SK-N-SH treated with all-trans-retinoic acid at 6 μM for 48 hours (cell line): ENCODE data around the gene SSX2IP.

Experiments
- ATAC-seq: fragments of 200-7000 bp; cut with Tn5 transposase; 3 replicates; pipeline ENCODE4 v1.9.1; 2020; ENCODE audit warnings: mild to moderate bottlenecking, moderate library complexity
- ARNTL ChIP-seq: fragments of 450-650 bp; formaldehyde crosslinking; IDR thresholded peaks from 2 replicates; pipeline ENCODE4 v1.5.0; 2020; ENCODE audit warnings: low read depth, mild to moderate bottlenecking, moderate library complexity, borderline replicate concordance
- BACH2 ChIP-seq: fragments of 250-450 bp; sonication (Bioruptor Pico); IDR thresholded peaks from 2 replicates; pipeline ENCODE4 v1.9.0; 2021; ENCODE audit warnings: mild to moderate bottlenecking, borderline replicate concordance
- CSDC2 ChIP-seq: fragments of 250-450 bp; sonication (Bioruptor Pico); IDR thresholded peaks from 2 replicates; pipeline ENCODE4 v1.5.0; 2020; ENCODE audit warnings: mild to moderate bottlenecking, moderate library complexity
- ESRRG ChIP-seq: fragments of 250-450 bp; sonication (Bioruptor Pico); IDR thresholded peaks from 2 replicates; pipeline ENCODE4 v1.6.1; 2021; ENCODE audit warnings: mild to moderate bottlenecking
- GLIS3 ChIP-seq: fragments of 250-450 bp; sonication (Bioruptor Pico); IDR thresholded peaks from 2 replicates; pipeline ENCODE4 v1.5.0; 2020; ENCODE audit warnings: mild to moderate bottlenecking, moderate library complexity
- ISL1 ChIP-seq: fragments of 250-450 bp; sonication (Bioruptor Pico); IDR thresholded peaks from 2 replicates; pipeline ENCODE4 v2.1.2; 2022; ENCODE audit warnings: mild to moderate bottlenecking, moderate library complexity
- OSR1 ChIP-seq: fragments of 250-450 bp; sonication (Bioruptor Pico); IDR thresholded peaks from 2 replicates; pipeline ENCODE4 v1.8.0; 2022; ENCODE audit warnings: moderate library complexity, mild to moderate bottlenecking, inconsistent platforms
- PPARA ChIP-seq: fragments of 250-450 bp; sonication (Bioruptor Pico); IDR thresholded peaks from 2 replicates; pipeline ENCODE4 v1.5.0; 2020; ENCODE audit warnings: mild to moderate bottlenecking, borderline replicate concordance
- RARB ChIP-seq: fragments of 250-450 bp; sonication (Bioruptor Pico); IDR thresholded peaks from 2 replicates; pipeline ENCODE4 v1.8.0; 2021; ENCODE audit warnings: mild to moderate bottlenecking, moderate library complexity
- TCF4 ChIP-seq: fragments of 250-450 bp; sonication (Bioruptor Pico); IDR thresholded peaks from 2 replicates; pipeline ENCODE4 v1.8.0; 2021; ENCODE audit warnings: mild to moderate bottlenecking, moderate library complexity, borderline replicate concordance
- ZC3H10 ChIP-seq: fragments of 250-450 bp; sonication (Bioruptor Pico); IDR thresholded peaks from 2 replicates; pipeline ENCODE4 v1.5.1; 2021; ENCODE audit warnings: mild to moderate bottlenecking, moderate library complexity
- ZFP3 ChIP-seq: fragments of 250-450 bp; sonication (Bioruptor Pico); IDR thresholded peaks from 2 replicates; pipeline ENCODE4 v1.5.0; 2020; ENCODE audit warnings: mild to moderate bottlenecking, moderate library complexity
- ZFP30 ChIP-seq: fragments of 450-650 bp; formaldehyde crosslinking; IDR thresholded peaks from 2 replicates; pipeline ENCODE4 v1.5.0; 2022; ENCODE audit warnings: mild to moderate bottlenecking, moderate library complexity
- ZNF70 ChIP-seq: fragments of 450-650 bp; formaldehyde crosslinking; IDR thresholded peaks from 2 replicates; pipeline ENCODE4 v1.5.0; 2020; ENCODE audit warnings: mild to moderate bottlenecking, moderate library complexity
- ZNF8 ChIP-seq: fragments of 450-650 bp; formaldehyde crosslinking; IDR thresholded peaks from 2 replicates; pipeline ENCODE4 v1.5.0; 2020; ENCODE audit warnings: mild to moderate bottlenecking, moderate library complexity
- TF ChIP-seq, protein P1 (sequence below): fragments of 250-450 bp; sonication (Bioruptor Pico); IDR thresholded peaks from 2 replicates; pipeline ENCODE4 v1.5.1; 2020; ENCODE audit warnings: low read depth, mild to moderate bottlenecking, moderate library complexity
- TF ChIP-seq, protein P2 (sequence below): fragments of 250-450 bp; sonication (Bioruptor Pico); IDR thresholded peaks from 2 replicates; pipeline ENCODE4 v1.8.0; 2020; ENCODE audit warnings: mild to moderate bottlenecking, moderate library complexity, borderline replicate concordance
- TF ChIP-seq, protein P3 (sequence below): fragments of 250-450 bp; sonication (Bioruptor Pico); IDR thresholded peaks from 2 replicates; pipeline ENCODE4 v1.8.0; 2021; ENCODE audit warnings: low read depth, mild to moderate bottlenecking, moderate library complexity, borderline replicate concordance
- TF ChIP-seq, protein P4 (sequence below): fragments of 250-450 bp; sonication (Bioruptor Pico); IDR thresholded peaks from 2 replicates; pipeline ENCODE4 v1.5.0; 2020; ENCODE audit warnings: mild to moderate bottlenecking, moderate library complexity

Gene SSX2IP

DNA sequence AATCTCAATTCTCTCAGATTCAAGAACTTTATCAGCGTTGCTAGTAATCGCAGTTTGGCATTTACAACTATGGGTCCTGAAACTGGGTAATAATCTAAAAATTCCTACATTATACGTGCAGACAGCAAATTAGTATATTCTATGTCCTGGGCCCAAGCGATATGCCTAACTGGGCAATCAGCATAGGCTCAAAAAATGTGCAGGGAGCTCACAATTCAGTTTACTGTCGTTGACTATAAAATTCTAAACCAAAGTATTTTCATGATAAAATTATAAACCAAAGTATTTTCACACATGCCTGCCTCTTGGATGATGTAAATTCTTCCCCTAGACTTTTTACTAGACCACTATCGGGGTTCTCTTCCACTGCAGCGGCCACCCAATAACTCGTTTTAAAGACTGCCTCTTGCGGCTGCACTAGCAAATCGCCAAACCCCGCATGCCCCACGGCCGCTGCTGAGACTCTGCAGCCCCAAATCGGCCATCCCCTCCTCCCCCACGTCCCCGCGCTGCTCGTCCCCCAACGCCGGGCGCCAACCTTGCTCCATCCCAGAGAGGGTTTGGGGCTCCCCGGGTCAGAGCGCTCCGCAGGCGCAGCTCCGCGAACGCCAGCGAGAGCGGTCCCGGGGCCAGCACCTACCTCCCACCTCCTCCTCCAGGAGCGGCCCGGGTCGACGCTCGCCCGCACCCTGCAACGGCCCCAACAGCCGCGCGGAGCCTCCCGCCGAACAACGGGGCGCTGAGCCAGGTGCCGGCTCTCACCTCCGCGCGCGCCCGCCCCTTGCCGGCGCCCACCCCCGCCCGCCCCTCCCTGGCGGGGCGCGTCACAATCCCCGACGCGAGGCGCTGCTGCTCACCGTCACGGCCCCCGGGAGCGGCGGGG is 506 bp downstream of the SSX2IP start:
- ATAC-seq: peak; percentile 68
- TF ChIP-seq CSDC2 (CRISPR knock-in tag) (no peak), ZFP3 (no peak), ZNF8 (CRISPR knock-in tag) (no peak), ZNF70 (no peak), ZFP30 (CRISPR knock-in tag) (no peak), ESRRG (CRISPR knock-in tag) (no peak)
- TF ChIP-seq, protein P1, sequence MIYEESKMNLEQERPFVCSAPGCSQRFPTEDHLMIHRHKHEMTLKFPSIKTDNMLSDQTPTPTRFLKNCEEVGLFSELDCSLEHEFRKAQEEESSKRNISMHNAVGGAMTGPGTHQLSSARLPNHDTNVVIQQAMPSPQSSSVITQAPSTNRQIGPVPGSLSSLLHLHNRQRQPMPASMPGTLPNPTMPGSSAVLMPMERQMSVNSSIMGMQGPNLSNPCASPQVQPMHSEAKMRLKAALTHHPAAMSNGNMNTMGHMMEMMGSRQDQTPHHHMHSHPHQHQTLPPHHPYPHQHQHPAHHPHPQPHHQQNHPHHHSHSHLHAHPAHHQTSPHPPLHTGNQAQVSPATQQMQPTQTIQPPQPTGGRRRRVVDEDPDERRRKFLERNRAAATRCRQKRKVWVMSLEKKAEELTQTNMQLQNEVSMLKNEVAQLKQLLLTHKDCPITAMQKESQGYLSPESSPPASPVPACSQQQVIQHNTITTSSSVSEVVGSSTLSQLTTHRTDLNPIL: no peak

DNA sequence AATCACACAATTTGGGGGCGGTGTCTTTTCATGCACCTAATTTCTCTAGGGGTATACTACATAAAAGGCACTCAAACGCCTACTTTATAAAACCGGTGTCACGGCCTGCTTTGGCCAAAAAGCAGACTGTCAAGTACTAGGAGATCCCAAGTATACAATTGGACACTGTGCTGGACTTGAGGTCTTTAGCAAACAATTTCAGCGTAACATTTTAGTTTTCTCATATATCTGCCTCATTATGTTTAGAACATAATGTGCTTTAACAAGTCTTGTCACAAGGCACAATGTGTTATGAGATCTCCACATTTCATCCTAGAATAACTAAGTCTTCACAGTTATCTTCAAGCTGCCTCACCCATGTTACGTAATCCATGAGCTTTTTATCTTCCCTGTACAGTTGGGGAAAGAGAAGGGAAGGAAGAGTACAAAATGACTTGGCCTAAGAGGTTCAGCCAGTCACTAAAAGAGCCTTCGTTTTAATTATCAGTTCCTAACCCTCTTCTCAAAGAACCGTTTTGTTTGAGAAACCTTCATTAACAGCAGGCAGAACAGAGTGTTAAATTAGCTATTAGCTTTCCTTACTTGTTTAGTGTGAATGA is 1.7 kb downstream of the SSX2IP start:
- TF ChIP-seq OSR1 (CRISPR knock-in tag) (no peak), ZNF8 (CRISPR knock-in tag) (no peak), ARNTL (CRISPR knock-in tag) (no peak), TCF4 (CRISPR knock-in tag) (no peak), GLIS3 (CRISPR knock-in tag) (no peak), BACH2 (CRISPR knock-in tag) (no peak), ZNF70 (no peak), PPARA (CRISPR knock-in tag) (no peak), ZFP3 (no peak), RARB (CRISPR knock-in tag) (no peak), ESRRG (CRISPR knock-in tag) (no peak), ISL1 (CRISPR knock-in tag) (no peak)
- TF ChIP-seq, protein P2, sequence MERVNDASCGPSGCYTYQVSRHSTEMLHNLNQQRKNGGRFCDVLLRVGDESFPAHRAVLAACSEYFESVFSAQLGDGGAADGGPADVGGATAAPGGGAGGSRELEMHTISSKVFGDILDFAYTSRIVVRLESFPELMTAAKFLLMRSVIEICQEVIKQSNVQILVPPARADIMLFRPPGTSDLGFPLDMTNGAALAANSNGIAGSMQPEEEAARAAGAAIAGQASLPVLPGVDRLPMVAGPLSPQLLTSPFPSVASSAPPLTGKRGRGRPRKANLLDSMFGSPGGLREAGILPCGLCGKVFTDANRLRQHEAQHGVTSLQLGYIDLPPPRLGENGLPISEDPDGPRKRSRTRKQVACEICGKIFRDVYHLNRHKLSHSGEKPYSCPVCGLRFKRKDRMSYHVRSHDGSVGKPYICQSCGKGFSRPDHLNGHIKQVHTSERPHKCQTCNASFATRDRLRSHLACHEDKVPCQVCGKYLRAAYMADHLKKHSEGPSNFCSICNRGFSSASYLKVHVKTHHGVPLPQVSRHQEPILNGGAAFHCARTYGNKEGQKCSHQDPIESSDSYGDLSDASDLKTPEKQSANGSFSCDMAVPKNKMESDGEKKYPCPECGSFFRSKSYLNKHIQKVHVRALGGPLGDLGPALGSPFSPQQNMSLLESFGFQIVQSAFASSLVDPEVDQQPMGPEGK: no peak
- TF ChIP-seq, protein P1: no peak
- TF ChIP-seq, protein P3, sequence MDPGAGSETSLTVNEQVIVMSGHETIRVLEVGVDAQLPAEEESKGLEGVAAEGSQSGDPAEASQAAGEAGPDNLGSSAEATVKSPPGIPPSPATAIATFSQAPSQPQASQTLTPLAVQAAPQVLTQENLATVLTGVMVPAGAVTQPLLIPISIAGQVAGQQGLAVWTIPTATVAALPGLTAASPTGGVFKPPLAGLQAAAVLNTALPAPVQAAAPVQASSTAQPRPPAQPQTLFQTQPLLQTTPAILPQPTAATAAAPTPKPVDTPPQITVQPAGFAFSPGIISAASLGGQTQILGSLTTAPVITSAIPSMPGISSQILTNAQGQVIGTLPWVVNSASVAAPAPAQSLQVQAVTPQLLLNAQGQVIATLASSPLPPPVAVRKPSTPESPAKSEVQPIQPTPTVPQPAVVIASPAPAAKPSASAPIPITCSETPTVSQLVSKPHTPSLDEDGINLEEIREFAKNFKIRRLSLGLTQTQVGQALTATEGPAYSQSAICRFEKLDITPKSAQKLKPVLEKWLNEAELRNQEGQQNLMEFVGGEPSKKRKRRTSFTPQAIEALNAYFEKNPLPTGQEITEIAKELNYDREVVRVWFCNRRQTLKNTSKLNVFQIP (CRISPR knock-in tag): no peak
- TF ChIP-seq, protein P4, sequence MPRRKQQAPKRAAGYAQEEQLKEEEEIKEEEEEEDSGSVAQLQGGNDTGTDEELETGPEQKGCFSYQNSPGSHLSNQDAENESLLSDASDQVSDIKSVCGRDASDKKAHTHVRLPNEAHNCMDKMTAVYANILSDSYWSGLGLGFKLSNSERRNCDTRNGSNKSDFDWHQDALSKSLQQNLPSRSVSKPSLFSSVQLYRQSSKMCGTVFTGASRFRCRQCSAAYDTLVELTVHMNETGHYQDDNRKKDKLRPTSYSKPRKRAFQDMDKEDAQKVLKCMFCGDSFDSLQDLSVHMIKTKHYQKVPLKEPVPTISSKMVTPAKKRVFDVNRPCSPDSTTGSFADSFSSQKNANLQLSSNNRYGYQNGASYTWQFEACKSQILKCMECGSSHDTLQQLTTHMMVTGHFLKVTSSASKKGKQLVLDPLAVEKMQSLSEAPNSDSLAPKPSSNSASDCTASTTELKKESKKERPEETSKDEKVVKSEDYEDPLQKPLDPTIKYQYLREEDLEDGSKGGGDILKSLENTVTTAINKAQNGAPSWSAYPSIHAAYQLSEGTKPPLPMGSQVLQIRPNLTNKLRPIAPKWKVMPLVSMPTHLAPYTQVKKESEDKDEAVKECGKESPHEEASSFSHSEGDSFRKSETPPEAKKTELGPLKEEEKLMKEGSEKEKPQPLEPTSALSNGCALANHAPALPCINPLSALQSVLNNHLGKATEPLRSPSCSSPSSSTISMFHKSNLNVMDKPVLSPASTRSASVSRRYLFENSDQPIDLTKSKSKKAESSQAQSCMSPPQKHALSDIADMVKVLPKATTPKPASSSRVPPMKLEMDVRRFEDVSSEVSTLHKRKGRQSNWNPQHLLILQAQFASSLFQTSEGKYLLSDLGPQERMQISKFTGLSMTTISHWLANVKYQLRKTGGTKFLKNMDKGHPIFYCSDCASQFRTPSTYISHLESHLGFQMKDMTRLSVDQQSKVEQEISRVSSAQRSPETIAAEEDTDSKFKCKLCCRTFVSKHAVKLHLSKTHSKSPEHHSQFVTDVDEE: no peak
- ATAC-seq: no peak

DNA sequence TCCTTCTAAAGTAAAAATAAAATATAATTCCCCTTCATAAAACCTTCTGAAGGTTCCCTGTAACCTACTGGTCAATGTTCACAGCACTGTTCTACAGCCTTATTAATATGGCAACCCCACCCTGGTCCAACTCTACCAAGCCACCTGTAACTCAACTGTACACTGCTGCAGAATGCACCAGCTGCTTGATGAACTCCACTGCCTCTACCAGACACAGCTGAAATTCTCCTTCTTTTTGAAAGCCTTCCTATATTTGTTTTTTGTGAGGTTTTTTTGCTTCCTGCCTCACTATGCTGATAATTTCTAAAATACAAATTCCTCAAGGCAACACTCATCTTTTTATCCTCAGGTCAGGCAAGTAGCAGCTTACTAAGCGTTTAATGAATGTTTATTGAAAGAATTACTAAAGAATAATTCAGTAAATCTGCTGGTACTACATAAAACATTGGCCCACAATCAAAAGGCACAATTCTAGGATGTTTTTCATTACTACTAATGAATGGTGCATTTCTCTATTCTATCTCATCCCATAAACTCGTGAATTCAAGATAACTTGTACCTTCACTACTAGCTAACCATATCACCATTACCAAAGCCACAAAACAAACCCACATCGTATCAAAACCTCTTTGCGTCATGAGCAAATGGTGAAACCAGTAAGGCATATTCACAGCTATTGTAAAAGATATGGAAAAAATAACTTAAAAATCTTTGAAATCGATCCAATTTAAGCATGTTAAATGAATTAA is 2.4 kb downstream of the SSX2IP start:
- ATAC-seq: no peak
- TF ChIP-seq ZFP30 (CRISPR knock-in tag) (no peak), BACH2 (CRISPR knock-in tag) (no peak), ZC3H10 (CRISPR knock-in tag) (no peak), ESRRG (CRISPR knock-in tag) (no peak), ARNTL (CRISPR knock-in tag) (no peak)
- TF ChIP-seq, protein P2: no peak
